HG03571 (cell line): Measurements from ENCODE around the gene CCDC61.

Experiments
- ATAC-seq: cut with Tn5 transposase; IDR thresholded peaks from one replicate; pipeline ENCODE4 v1.9.1; 2021; ENCODE audit not compliant: unreplicated experiment

CCDC61 gene, protein sequence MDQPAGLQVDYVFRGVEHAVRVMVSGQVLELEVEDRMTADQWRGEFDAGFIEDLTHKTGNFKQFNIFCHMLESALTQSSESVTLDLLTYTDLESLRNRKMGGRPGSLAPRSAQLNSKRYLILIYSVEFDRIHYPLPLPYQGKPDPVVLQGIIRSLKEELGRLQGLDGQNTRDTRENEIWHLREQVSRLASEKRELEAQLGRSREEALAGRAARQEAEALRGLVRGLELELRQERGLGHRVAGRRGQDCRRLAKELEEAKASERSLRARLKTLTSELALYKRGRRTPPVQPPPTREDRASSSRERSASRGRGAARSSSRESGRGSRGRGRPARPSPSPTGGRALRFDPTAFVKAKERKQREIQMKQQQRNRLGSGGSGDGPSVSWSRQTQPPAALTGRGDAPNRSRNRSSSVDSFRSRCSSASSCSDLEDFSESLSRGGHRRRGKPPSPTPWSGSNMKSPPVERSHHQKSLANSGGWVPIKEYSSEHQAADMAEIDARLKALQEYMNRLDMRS

DNA sequence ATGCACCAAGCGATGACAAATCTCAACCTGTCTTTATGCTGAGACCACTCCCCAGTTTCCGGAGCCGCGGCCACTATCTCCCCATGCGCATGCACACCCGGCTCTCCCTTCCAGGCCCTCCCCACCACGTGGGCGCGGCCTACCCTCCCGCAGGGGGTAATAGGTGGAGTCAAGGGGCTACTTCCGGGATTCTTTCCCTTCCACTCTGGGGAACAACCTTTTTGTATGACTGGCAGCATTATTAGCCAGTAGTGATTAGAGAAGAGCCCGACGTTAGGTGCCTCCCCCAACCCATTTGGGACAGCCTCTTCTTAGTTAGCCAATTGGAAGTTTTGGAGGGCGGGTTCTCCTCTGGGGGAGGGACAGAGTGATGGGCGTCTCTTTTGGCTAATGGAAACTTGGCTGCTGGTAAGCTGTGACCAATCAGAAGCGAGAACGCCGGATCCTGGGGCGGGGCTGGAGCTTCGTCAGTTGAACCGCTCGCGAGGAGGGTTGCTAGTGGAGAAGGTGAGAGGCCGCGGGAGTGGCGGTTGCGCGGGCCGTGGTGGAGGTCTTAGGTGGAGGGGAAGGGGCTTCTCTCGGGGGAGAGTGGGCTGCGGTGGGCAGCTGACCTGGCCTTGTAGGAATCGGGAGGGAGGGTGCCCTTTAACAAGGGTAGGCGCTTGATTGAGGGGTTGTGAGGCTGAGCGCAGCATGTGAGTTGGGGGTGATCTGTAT is at the start of gene CCDC61:
Gene CCDC61 (plus strand): TSS at position 470 of the 717 bp plus-strand sequence. CDS start 7,552 bp downstream, outside the sequence.
- peak; percentile 93 for ATAC-seq

DNA sequence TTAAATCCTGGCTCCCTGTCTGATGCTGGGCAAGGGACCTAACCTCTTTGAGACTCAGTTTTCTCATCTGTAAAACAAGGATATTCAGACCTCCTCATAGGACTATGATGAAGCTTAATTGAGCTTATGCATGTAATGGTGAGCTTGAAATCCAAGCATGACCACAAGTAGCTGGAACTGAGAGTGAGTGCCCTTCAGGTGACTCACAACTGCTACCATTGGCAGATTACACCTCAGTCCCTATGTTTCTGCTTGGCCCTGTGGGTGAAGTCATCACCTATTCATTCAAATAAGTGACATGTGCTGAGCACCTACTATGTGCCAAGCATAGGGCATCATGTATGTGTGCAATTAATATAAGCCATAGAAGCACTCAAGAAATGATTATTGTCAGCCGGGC is 47.3 kb upstream of the CCDC61 start:
- no peak for ATAC-seq

DNA sequence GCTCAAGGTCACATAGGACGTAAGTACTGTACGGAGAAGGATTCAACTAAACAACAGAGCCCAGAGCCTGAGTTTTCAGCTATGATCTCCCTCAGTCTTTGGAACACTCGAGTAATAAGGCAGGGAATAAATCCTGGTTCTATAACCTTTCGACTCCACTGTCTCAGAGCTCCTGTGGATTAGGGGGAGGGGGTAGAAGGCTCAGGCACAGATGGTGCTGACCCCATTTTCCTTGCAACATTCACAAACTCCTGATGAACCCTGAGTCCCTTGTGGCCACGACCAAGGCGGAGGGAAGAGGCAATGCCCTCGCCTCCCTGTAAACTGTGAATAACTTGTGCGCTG is 43.0 kb upstream of the CCDC61 start:
- no peak for ATAC-seq

DNA sequence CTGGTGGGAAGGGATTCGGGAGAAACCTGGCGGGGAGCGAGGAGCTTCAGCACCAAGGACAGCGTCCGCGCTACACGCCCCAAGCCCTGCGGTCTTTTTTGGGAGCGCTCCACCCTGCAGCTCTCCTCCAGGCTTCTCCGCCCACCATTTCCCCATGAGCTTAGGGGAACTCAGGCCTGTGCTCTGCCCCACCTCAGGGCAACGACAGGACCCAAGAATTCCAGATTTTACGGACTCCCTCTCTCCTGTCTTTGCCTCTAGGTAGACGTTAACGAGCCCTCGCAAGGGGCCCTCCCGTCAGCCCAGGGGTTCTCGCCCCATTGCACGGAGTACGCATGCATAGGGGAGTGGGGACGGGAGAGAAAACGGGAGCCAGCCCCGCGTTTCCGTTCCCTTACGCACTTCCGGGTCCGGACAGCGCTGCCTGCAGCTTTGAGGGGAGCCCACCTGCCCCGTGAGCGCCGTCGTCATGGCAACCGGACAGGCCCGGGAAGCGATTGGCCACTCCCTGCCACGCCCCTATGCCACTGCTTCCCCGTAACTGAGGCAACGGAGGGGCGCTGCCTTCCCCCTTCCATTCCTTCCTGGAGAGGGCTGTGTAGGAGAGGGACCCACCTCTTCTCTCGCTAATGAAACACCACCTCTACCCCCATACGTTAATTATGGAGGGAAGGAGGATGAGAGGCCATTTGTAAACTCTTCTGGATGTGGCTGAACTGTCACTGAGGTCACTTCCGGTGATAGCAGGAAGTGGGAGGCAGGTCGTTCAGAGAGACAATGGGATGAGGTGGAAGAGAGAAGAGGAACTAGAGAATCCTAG is 42.4 kb upstream of the CCDC61 start:
- ATAC-seq: no peak

DNA sequence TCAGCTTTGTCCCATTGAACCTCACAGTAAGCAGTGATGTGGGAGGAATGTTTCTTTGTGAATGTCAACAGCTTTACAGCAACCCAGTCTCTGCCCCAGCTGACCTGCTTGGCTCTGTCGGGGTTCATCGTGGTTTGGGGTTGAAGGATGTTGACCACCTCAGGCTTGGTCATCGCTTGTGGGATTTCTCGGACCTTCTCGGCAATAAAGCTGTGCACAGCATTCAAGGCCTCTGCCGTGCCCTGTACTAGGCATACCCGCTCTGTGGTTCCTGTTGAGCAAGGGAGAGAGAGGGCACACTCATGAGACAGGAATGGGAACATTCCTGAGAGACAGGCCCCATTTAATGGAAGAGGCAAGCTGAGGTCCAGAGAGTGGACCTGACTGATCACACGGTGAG is 41.6 kb upstream of the CCDC61 start:
- no peak for ATAC-seq

DNA sequence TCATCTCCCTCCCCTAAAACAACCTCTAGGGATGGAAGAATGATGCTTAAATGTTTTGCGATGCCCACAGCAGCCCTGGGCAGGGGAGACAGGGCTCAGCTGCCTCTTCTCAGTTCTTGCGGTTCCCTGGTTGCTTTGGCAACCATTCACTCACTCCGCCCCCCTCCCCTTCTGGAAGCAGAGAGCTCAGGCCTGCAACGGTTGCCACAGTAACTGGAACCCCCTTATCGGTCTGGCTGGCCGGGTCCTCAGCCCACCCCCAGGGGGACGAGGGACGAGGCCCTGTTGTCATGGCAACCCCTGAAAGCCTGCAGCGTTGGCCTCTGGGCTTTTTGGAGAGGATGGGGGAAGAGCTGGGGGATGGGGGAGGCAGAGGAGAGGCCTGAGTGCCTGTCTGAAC is 41.1 kb upstream of the CCDC61 start:
- no peak for ATAC-seq

DNA sequence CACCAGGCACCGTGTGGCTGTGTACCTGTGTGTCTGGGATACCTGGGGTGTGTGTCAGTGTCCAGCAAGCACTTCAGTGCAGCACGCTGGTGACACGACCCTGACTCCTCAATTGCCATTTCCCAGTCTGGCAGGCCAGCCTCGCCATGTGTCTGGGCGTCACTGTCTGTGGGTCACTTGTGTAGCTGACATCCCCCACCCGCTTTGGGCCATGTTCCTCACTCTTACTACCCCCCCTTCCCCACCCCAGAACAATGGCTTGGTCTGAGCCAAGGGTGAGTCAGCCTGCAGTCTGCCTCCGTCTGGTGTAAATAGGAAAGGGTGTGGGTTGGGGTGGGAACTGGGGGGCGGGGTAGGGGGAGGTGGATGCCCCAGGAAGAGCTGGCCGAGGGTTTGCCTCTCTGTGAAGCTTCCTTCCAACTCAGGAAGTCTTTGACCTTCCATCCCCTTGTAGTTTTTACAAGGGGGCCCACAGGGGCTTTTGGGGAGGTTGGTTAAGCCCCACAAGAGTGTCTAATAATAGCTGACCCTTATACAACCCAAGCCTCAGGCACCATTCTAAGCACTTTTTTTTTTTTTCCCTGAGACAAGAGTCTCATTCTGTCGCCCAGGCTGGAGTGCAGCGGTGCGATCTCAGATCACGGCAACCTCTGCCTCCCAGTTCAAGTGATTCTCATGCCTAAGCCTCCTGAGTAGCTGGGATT is 39.2 kb upstream of the CCDC61 start:
- no peak for ATAC-seq

DNA sequence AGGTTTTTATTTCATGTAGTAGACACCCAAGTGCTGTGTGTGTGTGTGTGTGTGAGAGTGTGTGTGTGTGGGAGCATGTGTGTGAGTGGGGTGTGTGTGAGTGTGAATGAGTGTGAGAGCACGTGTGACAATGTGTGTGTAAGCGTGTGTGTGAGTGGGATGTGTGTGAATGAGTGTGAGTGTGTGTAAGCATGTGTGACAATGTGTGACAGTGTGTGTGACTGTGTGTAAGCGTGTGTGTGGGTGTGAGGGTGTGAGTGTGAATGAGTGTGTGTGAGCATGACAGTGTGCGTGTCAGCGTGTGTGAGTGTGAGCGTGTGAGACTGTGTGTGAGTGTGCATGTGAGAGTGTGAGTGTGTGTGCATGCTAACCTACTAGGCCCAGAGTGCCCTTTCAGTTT is 36.9 kb upstream of the CCDC61 start:
- no peak for ATAC-seq

DNA sequence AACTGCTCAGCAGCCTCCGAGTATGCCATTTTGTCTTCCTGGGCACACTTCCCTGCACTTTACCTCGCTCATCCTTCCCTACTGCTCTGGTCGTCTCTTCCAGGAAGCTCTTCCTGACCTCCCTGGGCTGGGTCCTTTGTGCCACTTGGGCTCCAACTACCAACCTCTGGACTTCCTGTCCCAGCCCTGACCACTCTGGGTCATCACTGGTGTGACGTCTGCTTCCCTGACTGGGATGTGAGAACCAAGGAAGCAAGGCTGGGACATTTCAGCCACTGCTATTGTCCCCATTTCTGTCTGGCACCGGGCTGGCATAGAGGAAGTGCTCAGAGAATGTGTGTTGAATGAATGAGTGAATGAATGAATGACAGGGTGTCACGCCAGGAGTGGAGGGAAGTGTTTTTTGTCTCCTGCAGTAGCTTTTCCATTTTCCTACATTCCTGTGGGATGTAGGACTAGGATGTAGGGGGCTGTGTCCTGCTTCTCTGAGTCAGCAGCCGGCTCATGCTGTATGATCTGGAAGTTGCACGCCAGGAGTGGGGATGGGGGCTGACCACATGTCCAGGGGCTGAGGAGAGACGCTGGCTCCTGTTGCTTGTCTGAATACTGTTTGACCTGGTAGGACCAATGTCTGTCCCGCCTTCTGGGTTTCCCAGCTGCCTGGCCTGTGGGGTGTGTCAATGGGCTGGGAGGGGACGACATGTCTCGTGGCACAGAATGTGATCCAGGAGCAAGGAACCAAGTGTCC is 36.3 kb upstream of the CCDC61 start:
- no peak for ATAC-seq

DNA sequence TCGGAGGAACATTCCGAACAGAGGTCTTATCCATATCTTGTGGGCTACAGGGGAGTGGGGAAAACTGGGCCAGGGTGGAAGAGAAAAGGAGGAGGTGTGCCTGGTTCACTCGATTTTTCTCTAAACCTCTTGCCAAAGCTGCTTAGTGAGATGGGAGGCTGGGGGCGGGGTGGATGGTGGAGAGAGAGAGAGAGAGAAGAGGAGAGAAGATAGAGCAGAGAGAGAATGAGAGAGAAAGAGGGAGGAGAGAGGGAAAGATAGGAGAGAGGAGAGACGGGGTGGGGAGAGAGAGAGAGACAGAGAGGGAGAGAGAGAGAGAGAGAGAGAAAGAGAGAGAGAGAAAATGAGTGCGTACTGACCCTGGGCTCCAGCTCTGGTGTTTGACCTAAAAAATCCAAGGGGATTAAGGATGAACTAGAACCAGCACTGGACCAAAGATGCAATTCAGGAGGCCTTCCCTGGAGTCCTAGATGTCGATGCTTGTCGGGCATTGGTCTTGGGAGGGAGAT is 35.7 kb upstream of the CCDC61 start:
- no peak for ATAC-seq

DNA sequence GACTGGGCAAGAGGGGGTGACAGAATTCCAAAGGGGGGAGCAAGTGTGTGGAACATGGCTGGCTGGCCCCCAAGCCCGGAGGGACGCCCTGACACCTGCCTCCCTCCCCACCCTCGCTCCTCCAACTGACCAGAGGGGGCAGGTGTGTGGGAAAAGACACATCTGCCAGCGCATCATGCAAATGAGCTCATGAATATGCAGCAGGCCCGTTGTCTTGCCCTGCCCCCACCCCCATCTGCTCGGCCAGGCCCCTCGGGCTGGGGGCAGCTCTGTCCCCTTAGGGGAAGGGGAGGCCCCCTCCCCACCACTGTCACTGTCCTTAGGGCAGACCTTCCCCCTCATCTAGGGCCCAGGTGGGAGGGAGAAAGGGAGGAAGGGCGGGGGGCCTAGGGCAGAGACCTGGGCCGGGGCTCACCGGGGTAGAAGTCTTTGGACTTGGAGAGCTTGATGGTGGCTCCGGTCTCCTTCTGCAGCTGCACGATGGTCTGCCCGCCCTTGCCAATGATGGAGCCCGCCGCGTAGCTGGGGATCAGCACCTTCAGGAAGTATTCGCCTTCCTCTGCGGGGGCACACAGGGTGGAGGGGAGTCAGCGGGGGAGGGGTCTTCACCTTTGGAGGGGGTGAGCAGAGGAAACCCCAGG is 34.6 kb upstream of the CCDC61 start:
- ATAC-seq: no peak

DNA sequence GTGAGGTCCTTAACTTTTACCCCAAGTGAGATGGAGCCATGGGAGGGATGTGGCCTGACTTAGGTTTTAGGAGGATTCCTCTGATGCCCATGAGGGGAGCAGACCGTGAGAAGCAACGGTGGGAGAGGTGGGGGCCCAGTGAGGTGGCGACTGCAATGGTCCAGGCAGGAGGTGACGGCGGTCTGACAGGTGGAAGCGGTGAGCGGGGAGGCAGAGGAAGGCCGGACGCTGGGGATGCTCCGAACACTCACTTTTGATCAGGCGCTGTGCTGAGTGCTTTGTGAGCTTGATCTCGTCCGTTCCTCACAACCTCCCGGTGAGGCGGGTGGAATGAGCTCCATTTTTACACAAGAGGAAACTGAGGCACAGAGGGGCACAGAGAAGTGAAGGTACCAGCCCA is 33.2 kb upstream of the CCDC61 start:
- no peak for ATAC-seq

DNA sequence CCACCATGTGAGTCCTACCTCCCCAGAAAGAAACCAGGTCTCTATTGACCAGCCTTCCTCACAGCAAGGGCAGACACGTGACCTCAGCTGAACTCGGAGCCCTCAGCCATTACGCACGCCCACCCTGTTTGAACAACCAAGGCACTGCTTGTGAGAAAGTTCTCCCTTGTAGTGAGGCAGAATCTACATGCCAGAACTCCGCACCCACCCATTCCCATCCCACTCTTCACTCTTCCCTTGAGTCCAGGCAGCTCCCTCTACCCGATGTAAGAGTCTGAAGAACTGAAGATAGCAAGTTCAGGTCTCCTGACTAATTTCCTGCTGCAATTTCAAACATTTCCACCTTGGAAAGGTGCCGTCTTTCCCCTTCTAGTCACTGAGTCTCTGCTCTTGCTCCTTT is 28.0 kb upstream of the CCDC61 start:
- ATAC-seq: no peak

DNA sequence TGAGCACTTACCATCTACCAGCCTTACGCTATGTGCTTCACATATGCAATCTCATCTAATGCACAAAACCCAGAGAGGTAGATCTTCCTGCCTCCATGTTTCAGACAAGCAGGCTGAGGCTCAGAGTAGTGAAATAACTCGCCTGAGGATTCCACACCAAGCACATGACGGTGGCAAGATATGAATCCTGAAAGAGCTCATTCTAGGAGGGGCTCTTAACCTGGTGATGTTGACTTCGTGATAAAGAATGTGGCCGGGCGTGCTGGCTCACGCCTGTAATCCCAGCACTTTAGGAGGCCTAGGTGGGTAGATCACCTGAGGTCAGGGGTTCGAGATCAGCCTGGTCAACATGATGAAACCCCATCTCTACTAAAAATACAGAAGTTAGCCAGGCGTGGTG is 26.6 kb upstream of the CCDC61 start:
- no peak for ATAC-seq

DNA sequence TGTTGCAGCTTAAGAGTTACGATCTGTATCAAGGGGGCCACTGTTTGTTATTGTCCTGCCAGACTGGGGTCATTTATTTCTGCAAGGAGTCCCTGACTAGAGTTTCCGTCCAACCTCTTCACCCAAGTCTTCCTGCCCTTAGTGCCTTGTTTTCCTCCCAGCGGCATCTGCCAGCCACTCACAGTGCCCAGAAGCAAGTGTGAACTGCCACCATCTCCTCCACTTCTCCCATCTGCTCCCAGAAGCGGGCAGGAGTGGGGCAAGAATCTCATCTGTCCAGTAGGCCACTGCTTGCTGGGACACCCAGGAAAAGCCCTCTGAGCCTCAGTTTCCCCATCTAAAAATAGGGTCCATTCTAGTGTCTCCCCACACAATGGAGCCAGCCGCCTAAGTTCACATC is 25.6 kb upstream of the CCDC61 start:
- ATAC-seq: no peak

DNA sequence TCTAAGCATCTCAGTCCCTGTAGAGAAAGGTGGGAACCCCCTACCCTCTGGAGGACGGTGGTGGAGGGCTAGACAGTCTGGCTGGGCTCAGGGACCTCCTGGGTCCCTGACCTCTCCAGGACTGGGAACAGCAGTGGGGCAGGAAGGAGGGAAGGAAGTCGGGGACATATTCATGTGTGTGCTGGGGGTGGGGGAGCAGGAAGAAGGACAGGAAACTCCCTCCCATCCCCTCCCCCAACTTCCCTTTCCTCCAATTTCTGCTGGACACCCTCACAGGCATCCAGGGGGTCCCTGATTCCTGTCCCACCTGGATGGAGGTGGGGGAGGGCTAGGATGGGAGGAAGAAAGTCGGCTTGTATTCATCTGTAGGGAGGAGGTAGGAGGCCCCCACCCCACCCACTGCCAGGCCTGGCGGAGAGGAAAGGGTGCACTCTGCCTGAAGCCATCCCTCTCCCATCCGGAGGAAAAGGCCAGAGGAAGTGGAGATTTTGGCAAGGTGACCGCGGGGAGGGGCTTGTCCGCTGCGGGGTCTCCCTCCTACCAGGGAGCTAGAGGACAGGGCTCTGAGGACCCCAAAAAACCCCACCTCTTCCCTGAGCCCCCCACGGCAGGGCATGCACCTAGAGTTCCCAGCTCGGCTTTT is 23.9 kb upstream of the CCDC61 start:
- no peak for ATAC-seq

DNA sequence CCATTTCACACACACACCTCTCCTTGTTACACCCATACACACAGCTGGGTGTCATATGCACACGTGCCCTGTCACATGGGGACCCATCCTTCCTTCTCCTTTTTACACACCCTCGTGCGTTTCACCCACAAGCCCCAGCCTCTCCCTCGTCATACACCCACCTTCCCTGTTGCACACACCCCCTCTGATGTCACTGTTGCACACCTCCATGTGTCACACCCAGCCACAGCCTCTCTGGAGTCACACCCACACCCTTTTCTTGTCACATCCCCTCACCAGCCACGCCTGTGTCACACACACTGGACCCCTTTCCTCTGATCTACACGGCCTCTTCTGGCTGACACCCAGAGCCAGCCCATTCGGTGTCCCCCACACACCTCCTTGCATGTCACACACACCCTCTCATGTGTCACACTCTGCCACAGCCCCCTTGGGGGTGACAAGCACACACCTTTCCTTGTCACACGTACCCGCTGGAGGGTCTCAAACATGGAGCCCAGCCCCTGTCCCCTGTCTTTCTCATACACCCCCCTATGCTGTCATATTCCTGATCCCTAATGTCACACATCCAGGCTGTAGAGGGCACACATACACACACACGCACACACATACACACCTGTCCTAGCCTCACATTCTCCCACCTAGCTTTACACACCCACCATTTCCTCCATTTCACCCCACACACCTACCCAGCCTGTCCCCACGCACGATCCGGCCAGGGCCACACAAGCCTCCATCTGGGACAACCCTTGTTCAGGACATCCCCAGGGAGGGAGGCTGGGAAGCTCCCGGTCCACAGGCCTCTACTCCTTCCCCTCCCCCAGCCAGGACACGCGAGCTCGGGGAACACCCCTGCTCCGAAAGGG is 23.0 kb upstream of the CCDC61 start:
- no peak for ATAC-seq

DNA sequence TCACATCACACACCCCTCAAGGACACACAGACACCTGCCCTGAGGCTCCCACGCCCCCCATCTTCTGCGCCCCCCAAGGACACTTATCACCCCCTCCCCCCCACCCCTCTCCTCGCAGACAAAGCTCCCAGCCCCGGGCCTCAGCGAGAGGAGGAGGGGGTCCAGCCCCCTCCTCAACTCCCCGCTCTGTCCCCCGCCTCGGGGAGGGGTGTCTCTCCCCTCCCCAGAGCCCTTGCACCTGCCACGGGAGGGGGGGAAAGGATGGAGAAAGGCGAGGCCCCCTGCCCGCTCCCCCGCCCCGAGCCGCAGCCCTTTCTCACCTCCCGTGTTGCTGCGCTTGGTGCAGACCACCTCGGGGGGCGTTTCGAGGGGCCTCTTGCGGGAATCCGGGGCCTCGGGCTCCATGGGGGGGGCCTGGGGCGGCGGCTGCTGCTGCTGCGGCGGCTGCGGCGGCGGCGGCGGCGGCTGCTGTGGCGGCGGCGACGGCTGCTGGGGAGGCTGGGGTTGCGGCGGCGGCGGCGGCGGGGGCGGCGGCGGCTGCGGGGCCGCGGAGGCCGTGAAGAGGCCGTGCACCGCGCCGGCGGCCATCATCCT is 22.2 kb upstream of the CCDC61 start:
- ATAC-seq: no peak
